Kidney epithelial cell (primary cell): ENCODE results near the gene FASN. TPM values are rescaled to one million over a fixed set of nuclear protein-coding genes. Genes with fewer than 3 reads are reported as not detected.

ENCODE experiments used
- DNase-seq: peaks from one replicate; pipeline ENCODE4 v3.0.0-alpha.2; 2010; ENCODE audit warnings: low read depth
- H3K27me3 ChIP-seq: 2 replicates; pipeline ENCODE4 v1.6.0; 2011; ENCODE audit warnings: low read length; ENCODE audit not compliant: control insufficient read depth, insufficient read depth
- H3K36me3 ChIP-seq: 2 replicates; pipeline ENCODE4 v1.5.1; 2011; ENCODE audit warnings: low read length; ENCODE audit not compliant: control insufficient read depth, insufficient read depth
- H3K4me3 ChIP-seq: 2 replicates; pipeline ENCODE4 v1.5.1; 2011; ENCODE audit warnings: low read depth, mild to moderate bottlenecking, control low read depth, low read length
- total RNA-seq: library from RNA; depleted of rRNA; stranded (reverse); fragments of >200 nt; gene quantifications from 2 replicates; pipeline ENCODE4 v1.2.3, GENCODE V29; 2015
- TF ChIP-seq, protein P1 (sequence below): IDR thresholded peaks from 2 replicates; pipeline ENCODE4 v1.5.1; 2011; ENCODE audit warnings: mild to moderate bottlenecking, moderate library complexity, low read length, control low read depth, inconsistent platforms; ENCODE audit not compliant: insufficient read depth, poor library complexity, severe bottlenecking

Gene FASN
- total RNA-seq, 1 donor from 2014 or later = 202 TPM

GRCh38 chr17:82065193-82065637 is 32.8 kb downstream of the FASN start:
- Histone ChIP-seq H3K36me3 (no peaks in the 10 kb centered on the region), H3K27me3 (no peaks in the 10 kb centered on the region), H3K4me3 (peak overlapping the region; percentile 92)
- TF ChIP-seq, protein P1, sequence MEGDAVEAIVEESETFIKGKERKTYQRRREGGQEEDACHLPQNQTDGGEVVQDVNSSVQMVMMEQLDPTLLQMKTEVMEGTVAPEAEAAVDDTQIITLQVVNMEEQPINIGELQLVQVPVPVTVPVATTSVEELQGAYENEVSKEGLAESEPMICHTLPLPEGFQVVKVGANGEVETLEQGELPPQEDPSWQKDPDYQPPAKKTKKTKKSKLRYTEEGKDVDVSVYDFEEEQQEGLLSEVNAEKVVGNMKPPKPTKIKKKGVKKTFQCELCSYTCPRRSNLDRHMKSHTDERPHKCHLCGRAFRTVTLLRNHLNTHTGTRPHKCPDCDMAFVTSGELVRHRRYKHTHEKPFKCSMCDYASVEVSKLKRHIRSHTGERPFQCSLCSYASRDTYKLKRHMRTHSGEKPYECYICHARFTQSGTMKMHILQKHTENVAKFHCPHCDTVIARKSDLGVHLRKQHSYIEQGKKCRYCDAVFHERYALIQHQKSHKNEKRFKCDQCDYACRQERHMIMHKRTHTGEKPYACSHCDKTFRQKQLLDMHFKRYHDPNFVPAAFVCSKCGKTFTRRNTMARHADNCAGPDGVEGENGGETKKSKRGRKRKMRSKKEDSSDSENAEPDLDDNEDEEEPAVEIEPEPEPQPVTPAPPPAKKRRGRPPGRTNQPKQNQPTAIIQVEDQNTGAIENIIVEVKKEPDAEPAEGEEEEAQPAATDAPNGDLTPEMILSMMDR = no peak
- no peak for DNase-seq

DNA sequence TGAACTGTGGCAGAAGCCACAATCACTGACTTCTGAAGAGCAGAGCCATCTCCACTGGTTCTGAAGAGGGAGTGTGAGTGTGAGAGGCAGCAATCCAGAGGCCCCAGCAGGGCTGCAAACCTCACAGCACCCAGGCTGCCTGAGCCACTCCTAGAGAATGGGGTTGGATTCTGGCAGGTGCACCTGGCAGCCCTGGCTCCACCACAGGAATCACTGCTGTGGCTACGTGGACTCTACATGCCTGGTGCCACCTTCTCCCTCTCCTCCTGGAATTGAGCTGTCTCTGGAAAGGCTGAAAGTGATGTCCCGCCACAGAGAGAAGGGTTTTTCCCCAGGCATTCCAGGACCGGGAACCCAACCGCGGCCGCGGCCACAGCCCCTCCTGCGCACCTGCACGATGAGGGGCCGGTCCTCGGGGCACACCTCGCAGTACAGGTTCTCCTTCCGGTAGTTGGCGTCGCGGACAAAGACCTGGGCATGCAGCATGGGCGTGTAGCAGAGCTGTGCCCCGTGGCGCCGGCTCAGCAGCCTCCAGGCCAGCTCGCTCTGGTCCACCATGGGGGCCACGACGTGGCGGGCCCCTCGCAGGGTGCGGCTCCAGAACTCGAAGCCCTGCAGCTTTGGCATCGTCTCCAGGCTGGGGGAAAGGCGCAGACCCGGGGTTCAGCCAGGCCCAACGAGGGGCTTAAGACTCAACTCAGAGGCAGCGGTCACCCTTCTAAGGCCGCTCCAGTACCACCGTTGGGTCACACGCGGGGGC is 33.4 kb downstream of the FASN start:
- no peak for DNase-seq
- TF ChIP-seq, protein P1 = no peak
- no peaks in the 10 kb centered on the region for H3K27me3 ChIP-seq
- no peaks in the 10 kb centered on the region for H3K36me3 ChIP-seq
- H3K4me3 ChIP-seq = peak overlapping the region; percentile 92

- no peak overlapping the region for H3K4me3 ChIP-seq
- no peak for DNase-seq
- TF ChIP-seq, protein P1 = no peak
- no peaks in the 10 kb centered on the region for H3K36me3 ChIP-seq
- H3K27me3 ChIP-seq = no peaks in the 10 kb centered on the region
These were observed 34.3 kb downstream of the FASN start for GRCh38 chr17:82063424-82064415.

DNA sequence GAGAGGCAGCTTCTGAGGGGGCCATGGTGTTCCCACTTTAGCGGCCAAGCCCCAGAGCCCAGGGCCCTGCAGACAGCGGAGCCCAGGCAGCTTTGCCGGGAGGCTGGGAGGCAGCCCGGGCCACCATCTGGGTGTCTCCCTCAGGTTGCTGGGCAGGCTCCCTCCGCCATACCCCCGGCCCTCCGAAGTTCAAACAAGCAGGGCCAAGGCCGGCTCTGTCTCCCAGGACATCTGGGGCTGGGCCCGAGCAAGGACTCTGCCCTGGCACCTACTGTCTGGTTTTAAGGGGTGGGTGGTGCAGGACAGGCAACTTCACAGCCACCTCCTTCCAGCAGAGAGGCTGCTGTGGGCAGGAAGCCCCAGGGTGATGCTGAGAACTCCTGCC is 35.1 kb downstream of the FASN start:
- TF ChIP-seq, protein P1 = no peak
- no peaks in the 10 kb centered on the region for H3K27me3 ChIP-seq
- no peak overlapping the region for H3K4me3 ChIP-seq
- no peaks in the 10 kb centered on the region for H3K36me3 ChIP-seq
- no peak for DNase-seq

DNA sequence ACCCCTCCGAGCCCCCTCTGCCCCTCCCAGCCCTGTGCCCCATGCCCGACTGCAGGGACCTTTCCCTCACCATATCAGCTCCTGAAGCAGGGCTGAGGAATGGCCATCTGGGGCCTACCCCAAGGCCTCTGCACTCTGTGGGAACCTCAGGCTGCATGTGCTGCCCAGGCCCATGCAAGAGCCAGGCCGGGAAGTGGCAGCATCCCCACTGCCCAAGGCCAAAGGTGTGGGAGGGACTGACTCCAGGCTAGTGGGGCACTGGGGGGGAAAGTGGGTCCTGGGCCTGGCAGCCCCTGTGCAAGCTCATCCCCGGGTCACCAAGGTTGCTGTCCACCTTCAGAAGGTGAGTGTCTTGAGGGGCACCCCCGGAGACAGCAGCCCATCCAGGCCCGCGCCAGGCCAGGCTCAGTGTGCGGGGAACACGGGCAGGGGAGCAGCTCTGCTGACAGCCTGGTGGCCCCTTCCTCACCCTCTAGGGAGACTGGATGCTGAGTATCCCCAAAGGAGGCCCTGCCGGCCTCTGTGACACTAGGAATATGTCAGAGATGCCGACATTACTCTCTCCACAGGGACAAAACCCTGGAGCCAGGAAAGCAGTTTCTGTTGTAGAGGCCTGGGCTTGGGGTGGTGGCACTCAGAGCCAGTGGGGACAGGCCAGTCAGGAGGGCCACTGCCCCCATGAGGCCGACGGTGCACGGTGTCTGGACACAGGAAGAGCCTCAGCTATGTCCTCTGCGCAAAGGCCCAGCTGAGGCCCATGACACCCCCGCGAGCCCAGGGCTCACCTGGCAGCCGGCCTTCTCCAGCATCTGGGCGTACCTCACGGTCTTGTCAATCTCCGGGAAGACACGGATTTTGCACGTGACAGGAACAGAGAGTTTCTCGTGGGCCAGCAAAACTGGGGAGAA is 35.7 kb downstream of the FASN start:
- TF ChIP-seq, protein P1 = no peak
- DNase-seq = no peak
- Histone ChIP-seq H3K4me3 (no peak overlapping the region), H3K27me3 (no peaks in the 10 kb centered on the region), H3K36me3 (no peaks in the 10 kb centered on the region)
